Lower lobe of right lung (tissue), 2 donors: ENCODE results near the gene CEP170. TPM values are rescaled to one million over a fixed set of nuclear protein-coding genes. Genes with fewer than 3 reads are reported as not detected.
A peak's percentile ranks its signal among the peaks of the same experiment; 100 is the strongest.

ENCODE experiments used
- ATAC-seq, 2 donors: fragments of 200-7000 bp; cut with Tn5 transposase; one replicate each; pipeline ENCODE4 v1.9.1; 2020 to 2022; ENCODE audit warnings: mild to moderate bottlenecking in 2 of 2, moderate library complexity in 2 of 2
- DNase-seq: peaks from one replicate; pipeline ENCODE4 v3.0.0-alpha.2; 2020
- H3K27ac ChIP-seq: fragments of 200-600 bp; one replicate; pipeline ENCODE4 v1.8.0; 2022
- H3K27me3 ChIP-seq: fragments of 200-600 bp; one replicate; pipeline ENCODE4 v1.8.0; 2022; ENCODE audit warnings: low read depth
- H3K36me3 ChIP-seq: fragments of 200-600 bp; one replicate; pipeline ENCODE4 v1.8.0; 2022; ENCODE audit warnings: mild to moderate bottlenecking
- H3K4me1 ChIP-seq: fragments of 200-600 bp; one replicate; pipeline ENCODE4 v1.8.0; 2022
- H3K4me3 ChIP-seq: fragments of 200-600 bp; one replicate; pipeline ENCODE4 v1.8.0; 2022; ENCODE audit warnings: mild to moderate bottlenecking
- H3K9me3 ChIP-seq: fragments of 200-600 bp; one replicate; pipeline ENCODE4 v1.8.0; 2022
- intact Hi-C: fragments of 100-400 bp; cut with DNase I; formaldehyde crosslinking; loops from one replicate; pipeline ENCODE4 v1.11.0; 2022
- total RNA-seq: library from RNA; stranded (reverse); fragmentation: NEBNext Ultra II Directional; extraction: Animal tissue kit (Norgen Biotek cat#: 25700); gene quantifications from one replicate; pipeline ENCODE4 v1.2.1, GENCODE V29; 2021
- TF ChIP-seq, protein P1 (sequence below): fragments of 200-600 bp; IDR thresholded peaks from one replicate; pipeline ENCODE4 v1.8.0; 2022; ENCODE audit warnings: antibody characterized with exemption, mild to moderate bottlenecking
- donor health status: DM: no; HTN: yes; CAD: no; lungs with severe emphysema.

Gene CEP170
- total RNA-seq, 1 donor from 2014 or later = 106 TPM

- intact Hi-C loops = no loop called here
- ATAC-seq (peak; percentile 48), DNase-seq (no peak)
- Histone ChIP-seq H3K27me3 (no peaks in the 10 kb centered on the region), H3K36me3 (peaks cover 37% of the 10 kb centered on the region), H3K27ac (peak overlapping the region; percentile 64), H3K4me1 (peaks cover 36% of the 10 kb centered on the region), H3K9me3 (peaks cover 3% of the 10 kb centered on the region), H3K4me3 (no peak overlapping the region)
- TF ChIP-seq, protein P1, sequence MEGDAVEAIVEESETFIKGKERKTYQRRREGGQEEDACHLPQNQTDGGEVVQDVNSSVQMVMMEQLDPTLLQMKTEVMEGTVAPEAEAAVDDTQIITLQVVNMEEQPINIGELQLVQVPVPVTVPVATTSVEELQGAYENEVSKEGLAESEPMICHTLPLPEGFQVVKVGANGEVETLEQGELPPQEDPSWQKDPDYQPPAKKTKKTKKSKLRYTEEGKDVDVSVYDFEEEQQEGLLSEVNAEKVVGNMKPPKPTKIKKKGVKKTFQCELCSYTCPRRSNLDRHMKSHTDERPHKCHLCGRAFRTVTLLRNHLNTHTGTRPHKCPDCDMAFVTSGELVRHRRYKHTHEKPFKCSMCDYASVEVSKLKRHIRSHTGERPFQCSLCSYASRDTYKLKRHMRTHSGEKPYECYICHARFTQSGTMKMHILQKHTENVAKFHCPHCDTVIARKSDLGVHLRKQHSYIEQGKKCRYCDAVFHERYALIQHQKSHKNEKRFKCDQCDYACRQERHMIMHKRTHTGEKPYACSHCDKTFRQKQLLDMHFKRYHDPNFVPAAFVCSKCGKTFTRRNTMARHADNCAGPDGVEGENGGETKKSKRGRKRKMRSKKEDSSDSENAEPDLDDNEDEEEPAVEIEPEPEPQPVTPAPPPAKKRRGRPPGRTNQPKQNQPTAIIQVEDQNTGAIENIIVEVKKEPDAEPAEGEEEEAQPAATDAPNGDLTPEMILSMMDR = no peak
Observed at GRCh38 chr1:243286409-243287122, 31.5 kb upstream of the CEP170 start.

GRCh38 chr1:243281672-243282071, 26.6 kb upstream of the CEP170 start:
- Histone ChIP-seq H3K4me1 (peaks cover 17% of the 10 kb centered on the region), H3K9me3 (peaks cover 3% of the 10 kb centered on the region), H3K27me3 (no peaks in the 10 kb centered on the region), H3K4me3 (no peak overlapping the region), H3K36me3 (peaks cover 26% of the 10 kb centered on the region), H3K27ac (no peak overlapping the region)
- intact Hi-C loops = no loop called here
- ATAC-seq (no peak), DNase-seq (no peak)
- TF ChIP-seq, protein P1 = no peak

GRCh38 chr1:243280571-243281129, 25.6 kb upstream of the CEP170 start:
- Histone ChIP-seq H3K27me3 (no peaks in the 10 kb centered on the region), H3K4me3 (no peak overlapping the region), H3K4me1 (peaks cover 7% of the 10 kb centered on the region), H3K27ac (no peak overlapping the region), H3K36me3 (peaks cover 30% of the 10 kb centered on the region), H3K9me3 (peaks cover 3% of the 10 kb centered on the region)
- TF ChIP-seq, protein P1 = no peak
- DNase-seq (no peak), ATAC-seq (no peak)
- intact Hi-C loops = no loop called here

- TF ChIP-seq, protein P1 = no peak
- peaks cover 69% of the 10 kb centered on the region for H3K36me3 ChIP-seq
Observed at GRCh38 chr1:243275316-243275715, 20.2 kb upstream of the CEP170 start.

DNA sequence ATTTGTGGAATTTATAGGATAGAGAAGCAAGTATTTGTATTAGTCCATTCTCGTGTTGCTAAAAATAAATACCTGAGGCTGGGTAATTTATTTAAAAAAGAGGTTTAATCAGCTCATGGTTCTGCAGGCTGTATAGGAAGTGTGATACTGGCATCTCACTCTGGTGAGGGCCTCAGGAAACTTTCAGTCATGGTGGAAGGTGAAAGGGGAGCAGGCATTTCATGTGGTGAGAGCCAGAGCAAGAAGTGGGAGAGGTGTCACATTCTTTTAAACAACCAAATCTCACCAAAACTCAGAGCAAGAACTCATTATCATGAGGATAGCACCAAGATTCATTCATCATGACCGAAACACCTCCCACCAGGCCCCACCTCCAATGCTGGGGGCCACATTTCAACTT, 18.9 kb upstream of the CEP170 start:
- Histone ChIP-seq H3K4me1 (peaks cover 22% of the 10 kb centered on the region), H3K4me3 (no peak overlapping the region), H3K27ac (no peak overlapping the region), H3K36me3 (peaks cover 71% of the 10 kb centered on the region), H3K9me3 (no peaks in the 10 kb centered on the region), H3K27me3 (no peaks in the 10 kb centered on the region)
- DNase-seq (no peak), ATAC-seq (no peak)
- TF ChIP-seq, protein P1 = no peak
- intact Hi-C loops = no loop called here

More at GRCh38 chr1:243275316-243275715, 20.2 kb upstream of the CEP170 start:
- no peak for ATAC-seq
- no peak overlapping the region for H3K27ac ChIP-seq
- H3K9me3 ChIP-seq = no peaks in the 10 kb centered on the region
- H3K4me1 ChIP-seq = peaks cover 8% of the 10 kb centered on the region
- H3K4me3 ChIP-seq = no peak overlapping the region
- no peak for DNase-seq
- intact Hi-C loops = no loop called here
- no peaks in the 10 kb centered on the region for H3K27me3 ChIP-seq
